HCT116 (cell line): ENCODE results near the gene SPSB4. TPM values are rescaled to one million over a fixed set of nuclear protein-coding genes. Genes with fewer than 3 reads are reported as not detected.

Experiments used
- ATAC-seq: fragments of 200-7000 bp; cut with Tn5 transposase; 2 replicates; pipeline ENCODE4 v1.9.1; 2020; ENCODE audit warnings: mild to moderate bottlenecking, moderate library complexity
- BruUV-seq: library from RNA; stranded (reverse); fragments of 400-500 nt; replicated peaks from 2 replicates; lab custom pipeline; 2021; lab: Mats Ljungman, UMichigan
- CTCF ChIA-PET: fragments of 300-600 bp; sonication (Branson Sonifier 250); formaldehyde crosslinking; loops from one replicate; lab custom pipeline; 2021; ENCODE audit warnings: antibody characterized with exemption; lab: Charles Lee
- POLR2A ChIA-PET: fragments of 300-600, 350-600 bp; sonication (Branson Sonifier 250); formaldehyde crosslinking; loops from one replicate; lab custom pipeline; 2021; ENCODE audit warnings: antibody characterized with exemption; lab: Charles Lee
- RAD21 ChIA-PET, 2 experiments: fragments of 300-600 bp; sonication (Branson Sonifier 250); formaldehyde crosslinking; loops; one replicate each; lab custom pipeline; 2023; ENCODE audit warnings: low total read pairs in 2 of 2; ENCODE audit not compliant: uncharacterized antibody in 2 of 2, unreplicated experiment in 2 of 2, low non-redundant PET in 1 of 2; lab: Charles Lee
- DNase-seq: peaks from one replicate; pipeline ENCODE4 v3.0.0-alpha.2; 2010; ENCODE audit warnings: low read depth, low spot score
- H2AFZ ChIP-seq: fragments of 200-600 bp; shearing (Covaris generic), sonication (generic); 2 replicates; pipeline ENCODE4 v1.6.1; 2017; ENCODE audit warnings: low read depth, mixed run types, mixed read lengths, antibody characterized with exemption, low read length; ENCODE audit not compliant: poor library complexity, severe bottlenecking
- H3K27ac ChIP-seq: 2 replicates; pipeline ENCODE4 v1.5.1; 2012; ENCODE audit warnings: low read depth, low read length
- H3K27me3 ChIP-seq: fragments of 200-600 bp; sonication (generic); 2 replicates; pipeline ENCODE4 v1.6.1; 2016; ENCODE audit warnings: mixed run types, low read length, mixed read lengths; ENCODE audit not compliant: insufficient read depth
- H3K36me3 ChIP-seq, 2 experiments: fragments of 200-500 bp in 1 of 2; fragments of 200-600 bp in 1 of 2; sonication (Bioruptor generic) in 1 of 2; sonication (generic) in 1 of 2; 2 replicates each; pipeline versions ENCODE4 v1.5.1 to v1.6.1; 2014 to 2016; ENCODE audit warnings: low read length in 2 of 2, inconsistent platforms in 1 of 2, mixed read lengths in 1 of 2, mixed run types in 1 of 2; ENCODE audit not compliant: insufficient read depth in 2 of 2, control insufficient read depth in 1 of 2
- H3K4me1 ChIP-seq, 2 experiments: fragments of 200-600 bp in 1 of 2; sonication (generic) in 1 of 2; 2 replicates each; pipeline versions ENCODE4 v1.5.1 to v1.6.1; 2012 to 2017; ENCODE audit warnings: low read length in 2 of 2, inconsistent platforms in 1 of 2, mild to moderate bottlenecking in 1 of 2, mixed read lengths in 1 of 2, mixed run types in 1 of 2, moderate library complexity in 1 of 2; ENCODE audit not compliant: insufficient read depth in 2 of 2, control insufficient read depth in 1 of 2
- H3K4me2 ChIP-seq: fragments of 200-600 bp; sonication (generic); 2 replicates; pipeline ENCODE4 v1.6.1; 2017; ENCODE audit warnings: mixed run types, low read length, mixed read lengths
- H3K4me3 ChIP-seq, 2 experiments: fragments of 200-600 bp in 1 of 2; sonication (generic) in 1 of 2; replicated peaks in 1 of 2; 2 replicates each; pipeline ENCODE4 v1.5.1; 2011 to 2016; ENCODE audit warnings: low read length in 2 of 2, control low read depth in 1 of 2, low read depth in 1 of 2, mild to moderate bottlenecking in 1 of 2, mixed read lengths in 1 of 2, mixed run types in 1 of 2
- H3K79me2 ChIP-seq: fragments of 200-600 bp; sonication (generic); 2 replicates; pipeline ENCODE4 v1.6.1; 2017; ENCODE audit warnings: mild to moderate bottlenecking, mixed run types, low read length, moderate library complexity, mixed read lengths; ENCODE audit not compliant: insufficient read depth
- H3K9ac ChIP-seq: fragments of 200-600 bp; sonication (generic); 2 replicates; pipeline ENCODE4 v1.6.1; 2016; ENCODE audit warnings: low read length, mixed read lengths
- H3K9me2 ChIP-seq: fragments of 200-600 bp; sonication (generic), shearing (Covaris generic); 2 replicates; pipeline ENCODE4 v1.6.1; 2017; ENCODE audit warnings: mixed run types, mild to moderate bottlenecking, moderate library complexity; ENCODE audit not compliant: insufficient read depth
- H3K9me3 ChIP-seq, 2 experiments: fragments of 200-500 bp in 1 of 2; fragments of 200-600 bp in 1 of 2; sonication (Bioruptor generic) in 1 of 2; sonication (generic) in 1 of 2; 2 replicates each; pipeline ENCODE4 v1.6.1; 2014 to 2017; ENCODE audit warnings: low read length in 2 of 2, mixed read lengths in 2 of 2, inconsistent platforms in 1 of 2, low read depth in 1 of 2, mild to moderate bottlenecking in 1 of 2, mixed run types in 1 of 2, moderate library complexity in 1 of 2; ENCODE audit not compliant: control insufficient read depth in 1 of 2, insufficient read depth in 1 of 2
- H4K20me1 ChIP-seq: fragments of 200-600 bp; sonication (generic), shearing (Covaris generic); 2 replicates; pipeline ENCODE4 v1.6.1; 2017; ENCODE audit warnings: mixed run types, mild to moderate bottlenecking, moderate library complexity; ENCODE audit not compliant: insufficient read depth
- CBX3 ChIP-seq: IDR thresholded peaks from 2 replicates; pipeline ENCODE4 v1.6.1; 2012; ENCODE audit warnings: low read depth
- EGR1 ChIP-seq: IDR thresholded peaks from 2 replicates; pipeline ENCODE4 v1.6.1; 2012; ENCODE audit warnings: low read depth
- FOSL1 ChIP-seq: IDR thresholded peaks from 2 replicates; pipeline ENCODE4 v1.6.1; 2012; ENCODE audit warnings: low read depth
- POLR2AphosphoS5 ChIP-seq: IDR thresholded peaks from 2 replicates; pipeline ENCODE4 v1.6.1; 2011; ENCODE audit warnings: mild to moderate bottlenecking, low read depth, low read length, moderate library complexity
- SIN3A ChIP-seq: IDR thresholded peaks from 2 replicates; pipeline ENCODE4 v1.6.1; 2012; ENCODE audit warnings: low read depth
- SP1 ChIP-seq: IDR thresholded peaks from 2 replicates; pipeline ENCODE4 v1.6.1; 2012; ENCODE audit warnings: low read depth
- SRF ChIP-seq: IDR thresholded peaks from 2 replicates; pipeline ENCODE4 v1.6.1; 2012; ENCODE audit warnings: low read depth
- TCF7L2 ChIP-seq: IDR thresholded peaks from 2 replicates; pipeline ENCODE4 v1.7.0; 2011; ENCODE audit warnings: borderline replicate concordance, inconsistent platforms; ENCODE audit not compliant: insufficient read depth, insufficient read length; ENCODE audit errors: extremely low read depth
- YY1 ChIP-seq: IDR thresholded peaks from 2 replicates; pipeline ENCODE4 v1.6.1; 2011; ENCODE audit warnings: low read length, low read depth, moderate library complexity, mild to moderate bottlenecking; ENCODE audit not compliant: insufficient replicate concordance; ENCODE audit errors: extremely low read depth
- ZNF274 ChIP-seq: fragments of 200-500 bp; sonication (Bioruptor generic); IDR thresholded peaks from 2 replicates; pipeline ENCODE4 v1.6.1; 2014; ENCODE audit warnings: mild to moderate bottlenecking, low read depth, low read length, inconsistent platforms
- intact Hi-C: fragments of 100-400 bp; cut with micrococcal nuclease; formaldehyde crosslinking; loops from 2 replicates; pipeline ENCODE4 v1.10.0; 2022
- total RNA-seq: library from RNA; stranded (reverse); gene quantifications from one replicate; pipeline ENCODE4 v1.2.1, GENCODE V29; 2021; ENCODE audit not compliant: unreplicated experiment
- TF ChIP-seq, protein P1 (sequence below): IDR thresholded peaks from 2 replicates; pipeline ENCODE4 v1.6.1; 2012
- TF ChIP-seq, protein P2 (sequence below): IDR thresholded peaks from 2 replicates; pipeline ENCODE4 v1.6.1; 2012; ENCODE audit warnings: low read depth

Gene SPSB4
- total RNA-seq, 1 experiment from 2014 or later = 0.57 TPM

GRCh38 chr3:141091426-141091825 is 40.3 kb downstream of the SPSB4 start:
- Histone ChIP-seq H3K4me1 (no peaks in the 10 kb centered on the region), H3K36me3 (no peaks in the 10 kb centered on the region), H3K4me2 (no peak overlapping the region), H3K4me3 (no peak overlapping the region), H3K27ac (no peak overlapping the region), H3K27me3 (no peaks in the 10 kb centered on the region), H2AFZ (no peak overlapping the region), H3K9me2 (no peaks in the 10 kb centered on the region), H3K79me2 (no peaks in the 10 kb centered on the region), H4K20me1 (no peaks in the 10 kb centered on the region), H3K9me3 (no peaks in the 10 kb centered on the region), H3K9ac (no peak overlapping the region)
- RAD21 ChIA-PET = no interaction called here
- CTCF ChIA-PET = no interaction called here
- DNase-seq (no peak), ATAC-seq (no peak)
- BruUV-seq = no TSS peak
- POLR2A ChIA-PET = no interaction called here
- TF ChIP-seq SRF = no peak
- TF ChIP-seq FOSL1 = no peak
- no peak for TF ChIP-seq EGR1
- TF ChIP-seq POLR2AphosphoS5 = no peak
- TF ChIP-seq, protein P1, sequence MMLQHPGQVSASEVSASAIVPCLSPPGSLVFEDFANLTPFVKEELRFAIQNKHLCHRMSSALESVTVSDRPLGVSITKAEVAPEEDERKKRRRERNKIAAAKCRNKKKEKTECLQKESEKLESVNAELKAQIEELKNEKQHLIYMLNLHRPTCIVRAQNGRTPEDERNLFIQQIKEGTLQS = no peak
- no peak for TF ChIP-seq ZNF274
- TF ChIP-seq CBX3 = no peak
- no peak for TF ChIP-seq SP1
- no peak for TF ChIP-seq TCF7L2
- no peak for TF ChIP-seq YY1
- no peak for TF ChIP-seq SIN3A
- TF ChIP-seq, protein P2, sequence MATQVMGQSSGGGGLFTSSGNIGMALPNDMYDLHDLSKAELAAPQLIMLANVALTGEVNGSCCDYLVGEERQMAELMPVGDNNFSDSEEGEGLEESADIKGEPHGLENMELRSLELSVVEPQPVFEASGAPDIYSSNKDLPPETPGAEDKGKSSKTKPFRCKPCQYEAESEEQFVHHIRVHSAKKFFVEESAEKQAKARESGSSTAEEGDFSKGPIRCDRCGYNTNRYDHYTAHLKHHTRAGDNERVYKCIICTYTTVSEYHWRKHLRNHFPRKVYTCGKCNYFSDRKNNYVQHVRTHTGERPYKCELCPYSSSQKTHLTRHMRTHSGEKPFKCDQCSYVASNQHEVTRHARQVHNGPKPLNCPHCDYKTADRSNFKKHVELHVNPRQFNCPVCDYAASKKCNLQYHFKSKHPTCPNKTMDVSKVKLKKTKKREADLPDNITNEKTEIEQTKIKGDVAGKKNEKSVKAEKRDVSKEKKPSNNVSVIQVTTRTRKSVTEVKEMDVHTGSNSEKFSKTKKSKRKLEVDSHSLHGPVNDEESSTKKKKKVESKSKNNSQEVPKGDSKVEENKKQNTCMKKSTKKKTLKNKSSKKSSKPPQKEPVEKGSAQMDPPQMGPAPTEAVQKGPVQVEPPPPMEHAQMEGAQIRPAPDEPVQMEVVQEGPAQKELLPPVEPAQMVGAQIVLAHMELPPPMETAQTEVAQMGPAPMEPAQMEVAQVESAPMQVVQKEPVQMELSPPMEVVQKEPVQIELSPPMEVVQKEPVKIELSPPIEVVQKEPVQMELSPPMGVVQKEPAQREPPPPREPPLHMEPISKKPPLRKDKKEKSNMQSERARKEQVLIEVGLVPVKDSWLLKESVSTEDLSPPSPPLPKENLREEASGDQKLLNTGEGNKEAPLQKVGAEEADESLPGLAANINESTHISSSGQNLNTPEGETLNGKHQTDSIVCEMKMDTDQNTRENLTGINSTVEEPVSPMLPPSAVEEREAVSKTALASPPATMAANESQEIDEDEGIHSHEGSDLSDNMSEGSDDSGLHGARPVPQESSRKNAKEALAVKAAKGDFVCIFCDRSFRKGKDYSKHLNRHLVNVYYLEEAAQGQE = no peak
- intact Hi-C loops = no loop called here
